Uterus (tissue), 4 donors: Measurements from ENCODE around the gene PLP2. TPM values are rescaled to one million over a fixed set of nuclear protein-coding genes. Genes with fewer than 3 reads are reported as not detected.

ENCODE experiments used
- DNase-seq, 2 donors: peaks; one replicate each; pipeline ENCODE4 v3.0.0-alpha.2; 2019 to 2020
- H3K27ac ChIP-seq, 2 donors: fragments of 200-600 bp; sonication (generic); 1 replicate in 1 of 2; 2 replicates in 1 of 2; pipeline ENCODE4 v1.5.1; 2016 to 2018
- H3K27me3 ChIP-seq, 2 donors: fragments of 200-600 bp; sonication (generic); one replicate each; pipeline ENCODE4 v1.5.1; 2018 to 2019; ENCODE audit warnings: control low read depth in 1 of 2
- H3K36me3 ChIP-seq, 2 donors: fragments of 200-600 bp; sonication (generic); one replicate each; pipeline ENCODE4 v1.5.1; 2019; ENCODE audit warnings: control low read depth in 1 of 2
- H3K4me1 ChIP-seq, 2 donors: fragments of 200-600 bp; sonication (generic); one replicate each; pipeline ENCODE4 v1.5.1; 2018 to 2019; ENCODE audit warnings: control low read depth in 1 of 2
- H3K4me3 ChIP-seq, 2 donors: fragments of 200-600 bp; sonication (generic); 1 replicate in 1 of 2; 2 replicates in 1 of 2; pipeline ENCODE4 v1.5.1; 2018 to 2019; ENCODE audit warnings: mild to moderate bottlenecking in 1 of 2
- H3K9me3 ChIP-seq, 2 donors: fragments of 200-600 bp; sonication (generic); one replicate each; pipeline ENCODE4 v1.5.1; 2019; ENCODE audit warnings: control low read depth in 1 of 2
- CTCF ChIP-seq, 4 experiments: fragments of 200-600 bp in 2 of 4; fragments of 450-650 bp in 2 of 4; sonication (generic) in 2 of 4; IDR thresholded peaks; one replicate each; pipeline ENCODE4 v1.5.1; 2016 to 2019; ENCODE audit warnings: antibody characterized with exemption in 4 of 4, mild to moderate bottlenecking in 2 of 4, moderate library complexity in 1 of 4
- POLR2A ChIP-seq, 2 donors: fragments of 450-650 bp; IDR thresholded peaks; one replicate each; pipeline ENCODE4 v1.6.1; 2016; ENCODE audit warnings: antibody characterized with exemption in 2 of 2, mild to moderate bottlenecking in 1 of 2, moderate library complexity in 1 of 2
- intact Hi-C: fragments of 100-400 bp; cut with DNase I; formaldehyde crosslinking; loops from one replicate; pipeline ENCODE4 v1.15.1; 2023; ENCODE audit warnings: low total_unique reads
- total RNA-seq, 4 donors: library from RNA; depleted of rRNA in 3 of 4; stranded (reverse); fragments of >200 nt in 3 of 4; gene quantifications; one replicate each; pipeline versions ENCODE4 v1.1.0 to v1.2.4, GENCODE V29; 2014 to 2023
- donor health status: DM: yes; HTN: yes; CAD: no.

PLP2 gene
- total RNA-seq, 4 donors from 2014 or later, result 2.6 to 171 (median 23.3) TPM

- no peak overlapping the region for H3K4me3 ChIP-seq
- DNase-seq, result no peak
- H3K9me3 ChIP-seq, result no peaks in the 10 kb centered on the region
- H3K36me3 ChIP-seq, result no peaks in the 10 kb centered on the region
- H3K4me1 ChIP-seq, result no peaks in the 10 kb centered on the region
- no peak overlapping the region for H3K27ac ChIP-seq
- H3K27me3 ChIP-seq, result no peaks in the 10 kb centered on the region
- no peak for TF ChIP-seq CTCF (IDR thresholded peaks at IDR 0.05)
- TF ChIP-seq POLR2A (IDR thresholded peaks at IDR 0.05), result no peak
- intact Hi-C loops, result no loop called here
Observed at GRCh38 chrX:49202022-49202421, 30.3 kb downstream of the PLP2 start.

- Histone ChIP-seq H3K27me3 (no peaks in the 10 kb centered on the region), H3K4me1 (no peaks in the 10 kb centered on the region), H3K9me3 (no peaks in the 10 kb centered on the region), H3K27ac (no peak overlapping the region), H3K4me3 (no peak overlapping the region), H3K36me3 (no peaks in the 10 kb centered on the region)
- DNase-seq, result no peak
- intact Hi-C loops, result no loop called here
- TF ChIP-seq POLR2A (IDR thresholded peaks at IDR 0.05) (no peak), CTCF (IDR thresholded peaks at IDR 0.05) (no peak)
Observed at GRCh38 chrX:49203536-49203935, 31.8 kb downstream of the PLP2 start.

- H3K27ac ChIP-seq, result no peak overlapping the region
- H3K4me1 ChIP-seq, result no peaks in the 10 kb centered on the region
- TF ChIP-seq POLR2A (IDR thresholded peaks at IDR 0.05) (no peak), CTCF (IDR thresholded peaks at IDR 0.05) (no peak)
- no peak overlapping the region for H3K4me3 ChIP-seq
- no peaks in the 10 kb centered on the region for H3K27me3 ChIP-seq
- intact Hi-C loops, result no loop called here
- no peak for DNase-seq
- no peaks in the 10 kb centered on the region for H3K36me3 ChIP-seq
- no peaks in the 10 kb centered on the region for H3K9me3 ChIP-seq
Observed at GRCh38 chrX:49204017-49204416, 32.3 kb downstream of the PLP2 start.

GRCh38 chrX:49204709-49205108, 33.0 kb downstream of the PLP2 start:
- no peaks in the 10 kb centered on the region for H3K27me3 ChIP-seq
- intact Hi-C loops, result no loop called here
- no peaks in the 10 kb centered on the region for H3K4me1 ChIP-seq
- DNase-seq, result no peak
- H3K27ac ChIP-seq, result no peak overlapping the region
- no peak for TF ChIP-seq POLR2A (IDR thresholded peaks at IDR 0.05)
- no peak for TF ChIP-seq CTCF (IDR thresholded peaks at IDR 0.05)
- H3K9me3 ChIP-seq, result no peaks in the 10 kb centered on the region
- no peaks in the 10 kb centered on the region for H3K36me3 ChIP-seq
- no peak overlapping the region for H3K4me3 ChIP-seq

- Histone ChIP-seq H3K4me1 (no peaks in the 10 kb centered on the region), H3K27me3 (no peaks in the 10 kb centered on the region), H3K4me3 (no peak overlapping the region), H3K36me3 (no peaks in the 10 kb centered on the region), H3K9me3 (no peaks in the 10 kb centered on the region), H3K27ac (no peak overlapping the region)
- TF ChIP-seq POLR2A (IDR thresholded peaks at IDR 0.05), result no peak
- TF ChIP-seq CTCF (IDR thresholded peaks at IDR 0.05), result no peak
- intact Hi-C loops, result no loop called here
- no peak for DNase-seq
Observed at GRCh38 chrX:49205443-49205842, 33.7 kb downstream of the PLP2 start.
